ENCODE measurements around the gene SP100.

GRCh38 chr2:230444832-230445231, 28.8 kb downstream of the SP100 start:
- TF ChIP-seq POLR2AphosphoS5 (IDR thresholded peaks at IDR 0.05) = no peak
- no peak for TF ChIP-seq CTCF (IDR thresholded peaks at IDR 0.05)
- TF ChIP-seq POLR2A (IDR thresholded peaks at IDR 0.05) = no peak

All from prostate gland (tissue), 2 donors.